Esophagus muscularis mucosa (tissue), 4 donors: ENCODE results near the gene NRP1. TPM values are rescaled to one million over a fixed set of nuclear protein-coding genes. Genes with fewer than 3 reads are reported as not detected.

Experiments
- DNase-seq: peaks from one replicate; pipeline ENCODE4 v3.0.0-alpha.2; 2017; ENCODE audit errors: extremely low spot score
- H3K27ac ChIP-seq, 4 donors: fragments of 200-600 bp; sonication (generic); replicated peaks in 1 of 4; 1 replicate in 3 of 4; 2 replicates in 1 of 4; pipeline ENCODE4 v1.5.1; 2016 to 2019; ENCODE audit warnings: mild to moderate bottlenecking in 1 of 4
- H3K27me3 ChIP-seq, 4 donors: fragments of 200-600 bp; sonication (generic); one replicate each; pipeline versions ENCODE4 v1.5.1 to v1.6.0; 2016 to 2019
- H3K36me3 ChIP-seq, 4 donors: fragments of 200-600 bp; sonication (generic); one replicate each; pipeline ENCODE4 v1.5.1; 2016 to 2019
- H3K4me1 ChIP-seq, 4 donors: fragments of 200-600 bp; sonication (generic); one replicate each; pipeline ENCODE4 v1.5.1; 2016 to 2019
- H3K4me3 ChIP-seq, 4 donors: fragments of 200-600 bp; sonication (generic); 1 replicate in 2 of 4; 2 replicates in 2 of 4; pipeline ENCODE4 v1.5.1; 2016 to 2019; ENCODE audit warnings: mild to moderate bottlenecking in 4 of 4, moderate library complexity in 1 of 4
- H3K9me3 ChIP-seq, 4 donors: fragments of 200-600 bp; sonication (generic); 1 replicate in 3 of 4; 2 replicates in 1 of 4; pipeline ENCODE4 v1.5.1; 2016 to 2019
- CTCF ChIP-seq, 3 experiments: fragments of 200-600 bp in 2 of 3; fragments of 450-650 bp in 1 of 3; sonication (generic) in 2 of 3; IDR thresholded peaks; one replicate each; pipeline ENCODE4 v1.5.1; 2017 to 2019; ENCODE audit warnings: antibody characterized with exemption in 3 of 3, mild to moderate bottlenecking in 2 of 3, moderate library complexity in 1 of 3
- EP300 ChIP-seq: sonication (generic); formaldehyde crosslinking; IDR thresholded peaks from one replicate; pipeline ENCODE4 v1.6.1; 2017; ENCODE audit warnings: antibody characterized with exemption
- POLR2A ChIP-seq: fragments of 450-650 bp; IDR thresholded peaks from one replicate; pipeline ENCODE4 v1.6.1; 2017; ENCODE audit warnings: antibody characterized with exemption, moderate library complexity, mild to moderate bottlenecking, low read depth
- POLR2AphosphoS5 ChIP-seq, 2 donors: sonication (generic); formaldehyde crosslinking; IDR thresholded peaks; one replicate each; pipeline ENCODE4 v1.6.1; 2017; ENCODE audit warnings: antibody characterized with exemption in 2 of 2
- WGBS: methylation state at CpG from one replicate; pipeline ENCODE4 v1.1.5; 2018; 5-methylcytosine and 5-hydroxymethylcytosine counted together
- intact Hi-C: fragments of 100-400 bp; cut with DNase I; formaldehyde crosslinking; loops from one replicate; pipeline ENCODE4 v1.15.1; 2023
- total RNA-seq, 4 donors: library from RNA; depleted of rRNA; stranded (reverse); fragments of >200 nt; gene quantifications; one replicate each; pipeline versions ENCODE4 v1.1.0 to v1.2.1, GENCODE V29; 2016

NRP1 gene
- total RNA-seq, 4 donors from 2014 or later, result 36.5 to 64.4 (median 54.1) TPM

GRCh38 chr10:33258967-33259366 lies 75.5 kb downstream of the NRP1 start:
- DNase-seq, result no peak

GRCh38 chr10:33257439-33258080 lies 76.9 kb downstream of the NRP1 start:
- no peaks in the 10 kb centered on the region for H3K27me3 ChIP-seq
- no peak overlapping the region for H3K27ac ChIP-seq
- 92% methylated on average over 9 of the region's 9 CpGs for WGBS
- no peak for DNase-seq
- intact Hi-C loops, result no loop called here
- H3K4me3 ChIP-seq, result no peak overlapping the region
- TF ChIP-seq POLR2AphosphoS5 (IDR thresholded peaks at IDR 0.05) (no peak), CTCF (IDR thresholded peaks at IDR 0.05) (no peak), POLR2A (no peak), EP300 (no peak)
- H3K4me1 ChIP-seq, result no peaks in the 10 kb centered on the region
- peaks cover under 1 to 85% (median 42%) of the 10 kb centered on the region in 4 donors for H3K36me3 ChIP-seq
- H3K9me3 ChIP-seq, result no peaks in the 10 kb centered on the region

More at GRCh38 chr10:33258967-33259366, 75.5 kb downstream of the NRP1 start:
- no peaks in the 10 kb centered on the region for H3K9me3 ChIP-seq
- WGBS, result 85% methylated on average over 9 of the region's 9 CpGs
- H3K4me1 ChIP-seq, result peaks cover 0 to under 1% (median under 1%) of the 10 kb centered on the region in 4 donors
- no peaks in the 10 kb centered on the region for H3K27me3 ChIP-seq
- H3K36me3 ChIP-seq, result peaks cover 0 to 80% (median 36%) of the 10 kb centered on the region in 4 donors
- TF ChIP-seq EP300, result no peak
- TF ChIP-seq POLR2A, result no peak
- no peak for TF ChIP-seq POLR2AphosphoS5 (IDR thresholded peaks at IDR 0.05)
- no peak for TF ChIP-seq CTCF (IDR thresholded peaks at IDR 0.05)
- H3K4me3 ChIP-seq, result no peak overlapping the region
- peak overlapping the region in 1 of 4 donors; percentile 6 for H3K27ac ChIP-seq
- intact Hi-C loops, result no loop called here

- intact Hi-C loops, result no loop called here
- Histone ChIP-seq H3K27ac (no peak overlapping the region), H3K36me3 (peaks cover 11 to 85% (median 44%) of the 10 kb centered on the region in 4 donors), H3K27me3 (no peaks in the 10 kb centered on the region), H3K4me1 (no peaks in the 10 kb centered on the region), H3K4me3 (no peak overlapping the region), H3K9me3 (no peaks in the 10 kb centered on the region)
- TF ChIP-seq POLR2A (no peak), CTCF (IDR thresholded peaks at IDR 0.05) (no peak)
- no peak for DNase-seq
- 91% methylated on average over 4 of the region's 4 CpGs for WGBS
These were observed 78.0 kb downstream of the NRP1 start for GRCh38 chr10:33256458-33256857.

- H3K36me3 ChIP-seq, result peaks cover 11 to 83% (median 51%) of the 10 kb centered on the region in 4 donors
- DNase-seq, result no peak
- peaks cover 0 to 15% (median 5%) of the 10 kb centered on the region in 4 donors for H3K4me1 ChIP-seq
- H3K27ac ChIP-seq, result no peak overlapping the region
- intact Hi-C loops, result no loop called here
- WGBS, result 70% methylated on average over 3 of the region's 3 CpGs
- TF ChIP-seq POLR2A, result no peak
- no peak for TF ChIP-seq EP300
- TF ChIP-seq POLR2AphosphoS5 (IDR thresholded peaks at IDR 0.05), result no peak
- no peak for TF ChIP-seq CTCF (IDR thresholded peaks at IDR 0.05)
- H3K4me3 ChIP-seq, result no peak overlapping the region
- no peaks in the 10 kb centered on the region for H3K27me3 ChIP-seq
- H3K9me3 ChIP-seq, result no peaks in the 10 kb centered on the region
These were observed 79.8 kb downstream of the NRP1 start for GRCh38 chr10:33254556-33255160.
